HG03066 (cell line): ENCODE results near the gene PTPRE.
"Not testable (repeated sequence)": the region's sequence is repeated elsewhere in the genome, so short reads cannot be mapped to it uniquely, and the experiment has no call there.

Source experiments
- ATAC-seq: cut with Tn5 transposase; IDR thresholded peaks from one replicate; pipeline ENCODE4 v1.9.1; 2021; ENCODE audit warnings: low read depth; ENCODE audit not compliant: unreplicated experiment

The PTPRE gene

GRCh38 chr10:128084364-128084763, 177.5 kb downstream of the PTPRE start:
- no peak for ATAC-seq

- ATAC-seq: no peak
Measured at GRCh38 chr10:128084991-128085390, 178.1 kb downstream of the PTPRE start.

GRCh38 chr10:128086003-128086863, 179.3 kb downstream of the PTPRE start:
- ATAC-seq: no peak

GRCh38 chr10:128087146-128087883, 180.4 kb downstream of the PTPRE start:
- no peak for ATAC-seq

GRCh38 chr10:128087884-128088709, 181.2 kb downstream of the PTPRE start:
- ATAC-seq: no peak

- ATAC-seq: no peak
Measured at GRCh38 chr10:128091636-128092210, 184.8 kb downstream of the PTPRE start.

GRCh38 chr10:128092454-128092853, 185.6 kb downstream of the PTPRE start:
- no peak for ATAC-seq

GRCh38 chr10:128094596-128094995, 187.7 kb downstream of the PTPRE start:
- not testable (repeated sequence) for ATAC-seq

- ATAC-seq: no peak
Measured at GRCh38 chr10:128095027-128095752, 188.3 kb downstream of the PTPRE start.

GRCh38 chr10:128095753-128096469, 189.0 kb downstream of the PTPRE start:
- no peak for ATAC-seq

- ATAC-seq: no peak
Measured at GRCh38 chr10:128096486-128097199, 189.7 kb downstream of the PTPRE start.

GRCh38 chr10:128097783-128098182, 190.9 kb downstream of the PTPRE start:
- ATAC-seq: no peak

GRCh38 chr10:128098631-128099030, 191.7 kb downstream of the PTPRE start:
- no peak for ATAC-seq

- ATAC-seq: no peak
Measured at GRCh38 chr10:128099901-128100300, 193.0 kb downstream of the PTPRE start.

- ATAC-seq: no peak
Measured at GRCh38 chr10:128101901-128102300, 195.0 kb downstream of the PTPRE start.

- no peak for ATAC-seq
Measured at GRCh38 chr10:128102480-128103228, 195.8 kb downstream of the PTPRE start.

GRCh38 chr10:128103229-128103714, 196.4 kb downstream of the PTPRE start:
- no peak for ATAC-seq

- ATAC-seq: no peak
Measured at GRCh38 chr10:128105383-128105782, 198.5 kb downstream of the PTPRE start.
